HEK293 (cell line): ENCODE measurements around the gene BACH2.

Experiments used
- CTCF ChIP-seq: fragments of 450-650 bp; formaldehyde crosslinking; IDR thresholded peaks from 2 replicates; pipeline ENCODE4 v1.5.1; 2016; ENCODE audit warnings: missing biosample characterization, missing genetic modification characterization
- HOXD13 ChIP-seq: sonication (generic); formaldehyde crosslinking; IDR thresholded peaks from 2 replicates; pipeline ENCODE4 v1.8.0; 2022; ENCODE audit warnings: missing genetic modification reagents, borderline replicate concordance
- ZBTB11 ChIP-seq: fragments of 450-650 bp; formaldehyde crosslinking; conservative IDR thresholded peaks from 2 replicates; pipeline ENCODE4 v1.5.1; 2016; ENCODE audit warnings: low read depth, missing biosample characterization, missing genetic modification characterization
- ZBTB8A ChIP-seq: fragments of 450-650 bp; formaldehyde crosslinking; IDR thresholded peaks from 2 replicates; pipeline ENCODE4 v1.5.1; 2016; ENCODE audit warnings: missing biosample characterization, missing genetic modification characterization
- ZNF24 ChIP-seq: fragments of 450-650 bp; formaldehyde crosslinking; IDR thresholded peaks from 2 replicates; pipeline ENCODE4 v1.5.1; 2016; ENCODE audit warnings: missing biosample characterization, missing genetic modification characterization
- ZNF624 ChIP-seq: fragments of 450-650 bp; formaldehyde crosslinking; IDR thresholded peaks from 2 replicates; pipeline ENCODE4 v1.5.1; 2017; ENCODE audit warnings: missing biosample characterization, missing genetic modification characterization

- TF ChIP-seq ZBTB11 (tag by site-specific recombination) (no peak), ZNF24 (tag by site-specific recombination) (no peak), CTCF (tag by site-specific recombination) (no peak), ZBTB8A (no peak), ZNF624 (tag by site-specific recombination) (no peak), HOXD13 (CRISPR knock-in tag) (no peak)
Measured at GRCh38 chr6:89999945-90000825, 296.5 kb downstream of the BACH2 start.
